Hematopoietic multipotent progenitor cell treated with erythropoietin and hydrocortisone succinate and interleukin-3 and kit ligand, for 8 days (in vitro differentiated cells): ENCODE data around the gene PLA1A.

ENCODE experiments used
- DNase-seq: peaks from one replicate; pipeline ENCODE4 v3.0.0-alpha.2; 2015

The PLA1A gene

DNA sequence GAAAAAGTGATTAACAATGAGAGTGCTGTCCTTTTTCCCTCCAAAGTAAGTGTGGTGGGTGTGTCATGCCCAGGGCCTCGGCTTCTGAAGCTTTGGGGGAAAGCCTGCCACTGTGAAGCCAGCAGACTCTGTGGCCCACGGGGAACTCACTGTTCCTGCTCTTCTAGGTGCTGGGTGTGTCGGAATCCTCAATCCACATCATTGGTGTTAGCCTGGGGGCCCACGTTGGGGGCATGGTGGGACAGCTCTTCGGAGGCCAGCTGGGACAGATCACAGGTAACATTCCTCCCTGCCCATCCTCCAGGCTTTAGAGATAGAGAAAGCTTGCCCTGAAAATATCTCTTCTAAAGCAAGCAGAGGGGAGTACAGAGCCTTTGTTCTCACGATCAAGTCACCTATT is 11.6 kb downstream of the PLA1A start:
- DNase-seq = no peak

- DNase-seq = no peak
Observed at GRCh38 chr3:119611664-119612063, 14.0 kb downstream of the PLA1A start.

DNA sequence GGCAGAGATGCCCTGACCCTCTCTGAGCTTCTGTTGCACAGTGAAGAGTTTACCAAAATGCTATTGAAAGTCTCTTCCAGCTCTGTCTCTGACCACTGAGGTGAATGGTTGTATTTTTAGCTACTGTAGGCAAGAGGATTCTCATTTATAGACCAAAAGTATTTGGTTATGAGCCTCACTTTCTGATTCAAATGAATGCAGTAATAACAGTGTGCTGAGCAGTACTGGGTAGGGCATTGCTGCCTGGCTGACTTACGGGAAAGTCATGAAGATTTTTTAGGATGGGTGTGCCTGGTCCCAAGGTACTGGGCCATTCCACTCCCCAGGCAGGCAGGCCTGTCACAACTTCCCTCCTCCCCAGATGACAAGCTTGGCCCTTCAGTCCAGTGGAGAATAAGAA is 15.5 kb downstream of the PLA1A start:
- DNase-seq = no peak

DNA sequence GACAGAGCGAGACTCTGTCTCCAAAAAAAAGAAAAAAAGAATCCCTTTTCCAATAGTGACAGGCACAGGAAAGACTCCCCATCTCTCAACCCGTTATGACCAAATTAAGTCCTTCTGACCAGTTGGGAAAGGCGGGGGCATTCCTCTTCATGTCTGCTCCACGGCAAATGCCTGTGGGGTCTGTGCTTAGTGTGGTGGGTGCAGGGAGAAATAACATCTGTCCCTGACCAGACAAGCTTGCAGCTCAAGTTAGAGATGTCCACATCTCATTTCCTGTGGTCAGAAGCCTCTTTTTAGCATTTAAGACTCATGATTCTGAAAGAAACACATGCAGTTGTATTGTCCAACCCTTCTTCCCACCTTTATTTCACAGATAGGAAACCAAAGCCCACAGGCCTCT is 16.2 kb downstream of the PLA1A start:
- DNase-seq = no peak

DNA sequence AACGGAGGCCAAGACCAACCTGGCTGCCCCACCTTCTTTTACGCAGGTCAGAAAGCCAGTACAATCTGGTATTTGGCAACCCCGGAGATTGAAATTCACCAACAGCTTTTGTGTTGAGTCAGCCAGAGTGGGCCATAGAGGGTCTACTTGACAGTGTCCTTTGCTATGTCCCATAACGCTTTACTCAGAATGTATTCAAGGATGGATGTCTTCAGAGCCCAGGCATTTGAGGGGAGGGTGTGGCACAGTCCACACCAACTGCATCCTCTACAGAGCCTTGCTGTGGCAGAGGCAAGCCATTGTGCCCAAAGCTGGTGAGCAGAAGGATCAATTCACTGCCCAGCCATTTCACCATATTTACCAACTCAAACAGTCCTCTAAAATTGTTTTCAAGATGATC is 18.4 kb downstream of the PLA1A start:
- no peak for DNase-seq

DNA sequence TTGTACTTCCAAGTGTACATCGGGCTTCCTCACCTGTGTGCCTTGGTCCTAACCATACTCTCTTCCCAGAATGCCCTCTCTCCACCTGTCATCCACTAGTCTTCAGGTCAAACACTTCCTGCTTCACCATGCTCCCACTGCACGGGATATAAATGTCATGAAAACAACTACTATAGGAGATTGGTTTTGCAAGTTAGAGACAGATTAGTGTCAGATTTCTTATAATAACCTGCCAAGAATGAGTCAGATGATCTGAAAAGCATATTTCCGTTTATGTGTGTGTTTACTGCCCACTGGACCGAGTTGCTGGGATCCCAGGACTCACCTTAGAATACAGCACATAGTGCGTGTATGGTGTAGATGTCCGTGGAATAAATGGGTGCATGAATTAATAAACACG is 21.4 kb downstream of the PLA1A start:
- no peak for DNase-seq

- DNase-seq = no peak
Observed at GRCh38 chr3:119620899-119621298, 23.2 kb downstream of the PLA1A start.

DNA sequence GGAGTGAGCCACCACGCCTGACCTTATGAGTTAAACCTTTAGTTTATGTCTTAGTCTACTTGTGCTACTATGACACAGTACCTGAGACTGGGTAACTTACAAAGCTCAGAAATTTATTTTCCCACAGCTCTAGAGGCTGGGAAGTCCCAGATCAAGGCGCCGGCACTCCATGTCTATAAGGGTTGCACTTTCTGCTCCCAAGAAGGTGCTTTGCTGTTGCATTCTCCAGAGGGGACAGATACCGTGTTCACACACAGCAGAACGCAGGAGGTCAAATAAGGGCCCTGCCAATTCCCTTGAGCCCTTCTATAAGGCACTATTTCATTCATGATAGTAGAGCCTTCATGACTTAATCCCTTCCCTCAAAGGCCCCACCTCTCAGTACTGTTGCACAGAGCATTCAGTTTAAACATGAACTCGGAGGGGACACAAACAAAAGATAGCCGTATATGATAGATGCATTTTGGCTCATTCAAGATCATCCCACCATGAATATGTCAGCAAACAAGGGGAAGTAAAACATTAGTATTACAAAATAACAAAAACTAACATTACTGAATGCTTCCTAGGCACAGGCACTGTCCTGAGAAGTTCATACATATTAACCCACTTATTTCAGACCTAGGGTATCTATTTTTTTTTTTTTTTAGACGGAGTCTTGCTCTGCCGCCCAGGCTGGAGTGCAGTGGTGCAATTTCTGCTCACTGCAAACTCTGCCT is 26.5 kb downstream of the PLA1A start:
- DNase-seq = no peak

DNA sequence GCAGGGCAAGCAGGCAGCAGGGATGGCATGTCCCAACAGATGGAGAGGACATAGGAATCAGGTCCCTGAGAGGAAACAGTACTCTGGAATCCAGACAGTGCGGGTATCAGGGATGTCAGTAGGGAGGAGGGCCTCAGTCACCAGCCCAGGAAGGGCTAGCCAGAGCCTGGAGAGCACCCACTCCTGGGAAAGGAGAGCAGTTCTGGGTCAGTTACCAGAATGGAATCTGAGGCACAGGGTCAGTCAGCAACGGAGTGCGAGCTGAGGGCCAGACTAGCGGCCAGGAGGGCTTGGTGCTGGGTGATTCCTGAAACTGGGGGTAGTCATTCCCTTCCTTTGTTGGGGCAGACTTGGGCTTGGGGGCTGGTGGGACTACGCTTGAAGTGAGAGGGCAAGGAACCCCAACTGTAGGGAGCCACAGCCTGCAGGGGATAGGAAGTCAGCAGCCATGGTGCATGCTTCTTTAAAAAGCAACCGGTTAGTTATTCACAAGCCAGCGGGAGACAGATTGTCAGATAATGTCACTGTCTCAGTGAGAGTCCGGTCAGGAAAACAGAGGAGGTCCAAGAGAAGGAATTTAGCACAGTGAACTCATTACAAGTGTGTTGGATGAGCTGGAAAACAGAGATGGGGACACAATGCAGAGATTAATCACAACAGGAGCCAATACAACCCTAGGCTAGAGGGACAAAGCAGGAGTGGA is 27.9 kb downstream of the PLA1A start:
- no peak for DNase-seq

DNA sequence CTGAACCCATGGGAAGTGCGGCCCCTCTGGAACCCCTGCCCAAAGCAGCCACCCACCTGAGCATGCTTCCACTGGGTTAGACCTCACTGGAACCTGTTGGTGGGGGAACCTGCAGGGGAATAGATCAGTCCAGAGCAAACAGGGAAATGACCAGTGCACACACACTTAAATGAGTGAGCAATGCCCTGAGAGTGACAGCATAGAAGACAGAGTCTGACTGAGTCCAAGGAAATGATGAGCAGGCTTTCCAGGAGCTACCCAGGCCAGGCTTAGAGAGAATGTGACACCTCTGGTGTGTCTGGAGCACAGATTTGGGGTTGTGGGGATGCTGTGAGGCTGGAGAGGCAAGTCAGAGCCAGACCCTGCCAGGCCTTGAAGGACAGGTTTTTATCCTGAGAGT is 28.5 kb downstream of the PLA1A start:
- no peak for DNase-seq

GRCh38 chr3:119627461-119627860 is 29.8 kb downstream of the PLA1A start:
- DNase-seq = no peak

DNA sequence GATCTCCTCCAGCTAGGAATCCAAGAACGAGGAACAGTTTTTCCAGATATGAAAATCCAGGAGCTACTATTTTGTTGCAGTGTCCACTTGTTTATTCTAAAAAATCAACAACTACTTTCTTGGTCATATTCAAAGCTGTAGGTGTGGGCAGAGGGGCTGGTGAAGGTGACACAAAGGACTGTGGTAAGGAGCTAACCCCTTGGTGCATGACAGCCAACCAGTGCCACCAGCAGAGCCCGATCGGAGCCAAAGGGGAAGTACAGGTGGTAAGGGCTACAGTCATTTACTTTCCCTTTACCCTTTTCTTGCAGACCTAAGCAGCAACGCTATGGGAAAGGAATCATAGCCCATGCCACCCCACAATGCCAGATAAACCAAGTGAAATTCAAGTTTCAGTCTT is 30.7 kb downstream of the PLA1A start:
- DNase-seq = no peak

DNA sequence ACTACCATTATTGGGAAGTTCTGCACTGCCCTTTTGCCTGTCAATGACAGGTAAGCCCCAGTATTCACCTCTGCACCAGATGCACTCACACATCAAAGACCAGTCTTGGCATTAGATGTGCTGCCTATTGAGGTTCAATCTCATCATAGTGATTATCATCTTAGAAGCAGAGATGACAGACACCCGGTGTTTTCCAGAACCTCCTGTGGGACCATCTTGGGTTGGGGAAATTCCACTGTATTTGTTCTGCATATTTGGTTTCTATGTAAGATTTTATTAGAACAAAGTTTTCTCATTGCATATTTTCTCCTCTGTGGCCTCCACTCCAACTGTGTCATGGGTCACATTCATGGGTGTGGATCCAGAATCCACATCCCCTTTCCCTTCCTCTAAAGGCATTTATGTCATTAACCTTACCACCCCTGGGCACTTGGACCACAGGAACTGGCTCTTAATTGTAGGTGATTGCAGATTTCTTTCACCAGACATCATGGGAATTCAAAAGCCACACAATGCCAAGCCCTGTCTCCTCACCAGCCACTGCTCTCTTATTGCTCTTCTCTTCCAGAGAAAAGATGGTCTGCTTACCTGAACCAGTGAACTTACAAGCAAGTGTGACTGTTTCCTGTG is 31.2 kb downstream of the PLA1A start:
- DNase-seq = no peak

GRCh38 chr3:119630128-119630879 is 32.6 kb downstream of the PLA1A start:
- no peak for DNase-seq

- no peak for DNase-seq
Observed at GRCh38 chr3:119630880-119631329, 33.2 kb downstream of the PLA1A start.

DNA sequence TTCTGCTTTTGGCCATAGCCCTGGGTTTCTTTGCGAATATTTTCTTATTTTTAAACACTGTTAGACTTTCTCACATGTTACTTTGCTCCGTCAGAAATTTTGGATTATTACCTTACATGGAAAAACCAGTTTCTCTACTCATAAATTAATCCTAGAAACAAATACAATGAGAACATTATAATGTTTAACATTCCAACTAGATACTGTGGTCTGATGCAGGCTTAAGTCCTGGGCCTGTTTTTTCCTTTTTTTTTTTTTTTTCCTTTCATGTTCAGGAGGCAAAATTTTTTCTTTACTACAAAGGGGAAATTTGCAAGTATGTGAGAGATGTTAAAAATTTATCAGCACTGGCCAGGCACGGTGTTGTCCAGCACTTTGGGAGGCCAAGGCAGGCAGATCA is 33.8 kb downstream of the PLA1A start:
- DNase-seq = no peak

DNA sequence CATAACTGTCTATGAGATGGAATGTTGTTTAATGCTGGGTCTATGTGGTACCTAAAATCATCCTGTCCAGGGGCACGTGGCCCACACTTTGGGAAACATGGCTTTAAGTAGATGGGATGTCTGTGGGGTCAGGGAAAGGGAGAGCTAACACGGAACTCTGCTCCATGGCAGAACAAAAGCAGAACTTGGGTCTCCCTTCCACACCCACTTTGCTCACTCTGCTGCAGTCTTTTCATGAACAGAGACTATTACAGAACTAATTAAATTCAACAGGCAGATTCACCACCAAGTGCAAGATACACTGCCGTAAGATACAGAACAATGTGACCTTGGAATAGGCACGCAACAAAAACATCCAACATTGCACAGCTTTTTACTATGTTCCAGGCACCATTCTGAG is 34.5 kb downstream of the PLA1A start:
- DNase-seq = no peak

GRCh38 chr3:119632829-119633228 is 35.1 kb downstream of the PLA1A start:
- DNase-seq = no peak

DNA sequence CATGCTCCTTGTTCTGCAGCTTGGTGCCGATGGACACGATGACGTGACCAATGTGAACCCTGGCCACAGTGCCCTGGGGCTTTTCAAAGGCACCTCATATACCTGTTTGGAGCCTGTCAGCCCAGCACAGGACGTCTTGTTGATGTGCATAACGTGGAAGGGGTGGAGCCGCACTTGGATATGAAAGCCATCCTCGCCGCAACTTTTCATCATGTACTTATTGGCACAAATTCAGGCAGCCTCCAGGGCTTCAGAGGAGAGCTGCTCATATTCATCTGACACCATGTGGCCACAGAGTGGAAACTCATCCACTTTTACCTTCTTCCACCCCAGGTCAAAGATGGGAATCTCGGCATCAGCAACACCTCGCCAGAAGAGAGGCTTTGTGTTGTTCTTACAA is 38.0 kb downstream of the PLA1A start:
- no peak for DNase-seq

- DNase-seq = no peak
Observed at GRCh38 chr3:119636249-119636648, 38.6 kb downstream of the PLA1A start.

- no peak for DNase-seq
Observed at GRCh38 chr3:119636891-119637611, 39.4 kb downstream of the PLA1A start.

GRCh38 chr3:119637679-119638477 is 40.2 kb downstream of the PLA1A start:
- peak; percentile 34 for DNase-seq
